CD4-positive, alpha-beta T cell treated with Interleukin-6 for 4 hours (primary cell): ENCODE data around the gene RNF11.

Experiments
- DNase-seq: peaks from one replicate; pipeline ENCODE4 v3.0.0-alpha.2; 2020; ENCODE audit warnings: mixed read lengths

RNF11 gene

GRCh38 chr1:51297401-51298321 lies 61.6 kb downstream of the RNF11 start:
- DNase-seq = no peak

GRCh38 chr1:51298322-51298705 lies 62.2 kb downstream of the RNF11 start:
- DNase-seq = no peak

DNA sequence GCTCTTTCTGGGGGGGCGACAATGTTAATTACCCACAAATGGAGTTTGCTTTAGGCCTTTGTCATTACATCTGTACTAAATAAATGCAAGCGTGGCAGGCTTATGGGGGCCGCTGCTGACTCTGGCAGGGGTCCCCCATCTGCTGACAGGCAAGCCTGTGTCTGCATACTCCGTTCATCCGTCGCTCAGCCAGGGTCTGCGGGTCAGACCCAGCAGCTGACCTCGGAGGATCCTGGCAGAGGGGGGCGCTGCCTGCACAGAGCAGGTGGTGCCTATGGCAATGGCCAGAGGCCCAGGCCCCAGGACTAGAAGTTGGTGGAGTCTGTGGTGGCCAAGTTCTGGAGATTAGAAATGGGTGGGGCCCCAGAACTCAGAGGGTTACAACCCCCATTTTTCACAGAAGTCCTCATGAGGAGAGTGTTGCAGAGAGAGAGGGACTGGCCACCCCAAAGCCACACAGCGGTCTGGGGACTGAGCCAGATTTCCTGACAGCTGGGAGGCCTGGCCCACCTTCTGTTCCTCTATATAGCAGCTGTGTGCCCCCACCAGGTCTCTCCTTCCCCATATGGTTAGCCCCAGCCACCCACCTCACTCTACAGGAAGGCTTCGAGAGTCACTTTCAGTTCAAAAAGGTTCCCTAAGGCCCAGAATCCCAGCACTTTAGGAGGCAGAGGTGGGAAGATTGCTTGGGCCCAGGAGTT lies 63.3 kb downstream of the RNF11 start:
- no peak for DNase-seq

DNA sequence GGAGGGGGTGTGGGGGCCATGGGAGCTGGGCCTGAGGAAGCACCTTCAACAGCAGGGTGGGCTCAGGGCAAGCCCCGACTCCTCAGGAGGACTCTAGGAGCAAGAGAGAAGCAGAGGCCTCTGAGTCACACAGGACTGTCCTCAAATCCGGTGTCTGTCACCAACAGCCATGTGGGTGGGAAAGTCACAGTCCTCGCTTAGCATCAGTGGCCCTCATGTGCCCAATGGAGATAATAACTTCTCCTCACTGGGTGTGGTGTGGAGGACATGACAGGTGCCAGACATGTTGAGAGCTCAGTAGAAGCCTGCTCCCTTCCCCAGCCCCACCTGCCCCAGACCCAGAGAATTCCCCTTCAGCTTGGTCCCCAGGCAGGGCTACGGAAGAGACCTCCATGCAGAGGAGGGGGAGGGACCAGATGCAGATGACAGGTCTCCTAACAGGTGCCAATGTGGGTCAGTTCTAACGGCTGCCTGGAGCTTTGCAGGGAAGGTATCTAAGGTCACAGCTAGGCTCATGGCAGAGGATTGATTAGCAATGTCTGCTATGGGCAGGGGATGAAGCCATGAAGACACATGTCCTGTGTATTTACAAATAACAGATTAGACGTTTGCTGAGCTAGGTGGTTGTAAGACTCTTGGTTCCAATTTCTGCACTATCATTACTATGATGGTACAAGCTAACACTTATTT lies 64.1 kb downstream of the RNF11 start:
- DNase-seq = no peak

DNA sequence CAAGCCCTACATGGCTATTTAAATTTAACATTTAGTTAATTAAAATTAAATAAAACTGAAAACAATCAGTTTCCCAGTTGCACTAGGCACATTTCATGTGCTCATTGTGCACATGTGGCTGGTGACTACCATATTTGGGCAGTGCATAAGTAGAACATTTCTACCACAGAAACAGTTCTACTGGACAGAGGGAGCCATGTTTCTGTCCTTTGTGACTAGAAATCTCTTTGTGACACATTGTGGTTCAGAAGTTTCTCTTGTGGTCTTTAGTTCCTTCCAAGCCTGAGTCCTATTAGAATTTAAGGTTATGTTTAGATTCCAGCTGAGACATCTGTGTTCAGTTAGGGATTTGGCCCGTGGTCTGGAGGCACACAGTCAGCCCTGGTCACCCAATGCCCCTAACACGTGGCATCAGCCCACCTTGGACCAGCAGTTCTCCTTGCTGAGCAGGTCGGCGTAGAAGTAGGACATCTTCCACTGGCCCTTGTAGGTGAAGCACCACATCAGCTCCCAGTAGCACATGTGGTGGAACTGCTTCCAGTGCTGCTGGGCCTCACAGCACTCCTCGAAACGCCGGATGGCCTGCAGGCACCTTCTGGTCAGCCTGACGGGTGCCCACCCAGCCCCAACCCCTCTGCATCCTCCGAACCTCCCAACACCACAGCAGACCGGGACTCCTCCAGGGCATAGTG lies 65.2 kb downstream of the RNF11 start:
- DNase-seq = no peak

- no peak for DNase-seq
Measured at GRCh38 chr1:51301844-51302162, 65.7 kb downstream of the RNF11 start.

DNA sequence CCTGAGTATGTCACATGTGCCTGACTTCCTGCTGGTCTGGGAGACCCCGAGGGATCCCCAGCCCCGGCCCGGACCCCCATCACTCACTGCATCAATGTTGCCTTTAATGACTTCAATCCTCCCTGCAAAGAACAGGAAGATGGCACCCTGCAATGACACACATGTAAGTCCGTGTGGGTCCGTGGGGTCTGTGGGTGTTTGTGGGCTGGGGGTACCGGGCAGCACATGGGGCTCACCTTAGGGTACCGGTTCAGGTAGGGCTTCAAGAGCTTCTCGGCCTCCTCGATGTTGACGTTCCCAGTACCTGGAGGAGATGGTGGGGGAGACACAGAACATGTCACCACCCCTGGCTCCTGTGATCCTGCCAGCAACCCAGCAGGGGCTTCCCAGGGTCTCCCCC lies 66.2 kb downstream of the RNF11 start:
- no peak for DNase-seq

- no peak for DNase-seq
Measured at GRCh38 chr1:51302746-51303145, 66.7 kb downstream of the RNF11 start.

DNA sequence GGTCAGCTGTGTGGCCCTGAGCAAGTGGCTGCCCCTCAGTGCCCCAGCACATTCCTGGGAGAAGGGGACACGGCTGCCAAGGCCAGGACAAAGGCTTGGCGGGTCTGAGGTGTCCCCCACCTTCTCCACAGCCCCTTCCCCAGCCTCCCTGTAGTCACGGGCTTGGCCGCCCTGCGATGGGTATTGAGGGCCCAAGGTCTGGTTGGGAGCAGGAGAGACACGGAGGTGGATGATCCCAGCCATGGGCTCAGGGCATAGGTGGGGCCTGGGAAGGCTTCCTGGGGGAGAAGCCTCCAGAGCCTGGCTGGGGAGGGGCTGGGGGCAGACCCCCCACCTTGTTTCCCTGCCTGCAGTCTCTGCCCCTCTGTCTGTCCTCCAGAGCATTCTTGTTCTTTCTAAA lies 67.2 kb downstream of the RNF11 start:
- no peak for DNase-seq

- DNase-seq = no peak
Measured at GRCh38 chr1:51303751-51304251, 67.7 kb downstream of the RNF11 start.

GRCh38 chr1:51304360-51304759 lies 68.3 kb downstream of the RNF11 start:
- DNase-seq = no peak

DNA sequence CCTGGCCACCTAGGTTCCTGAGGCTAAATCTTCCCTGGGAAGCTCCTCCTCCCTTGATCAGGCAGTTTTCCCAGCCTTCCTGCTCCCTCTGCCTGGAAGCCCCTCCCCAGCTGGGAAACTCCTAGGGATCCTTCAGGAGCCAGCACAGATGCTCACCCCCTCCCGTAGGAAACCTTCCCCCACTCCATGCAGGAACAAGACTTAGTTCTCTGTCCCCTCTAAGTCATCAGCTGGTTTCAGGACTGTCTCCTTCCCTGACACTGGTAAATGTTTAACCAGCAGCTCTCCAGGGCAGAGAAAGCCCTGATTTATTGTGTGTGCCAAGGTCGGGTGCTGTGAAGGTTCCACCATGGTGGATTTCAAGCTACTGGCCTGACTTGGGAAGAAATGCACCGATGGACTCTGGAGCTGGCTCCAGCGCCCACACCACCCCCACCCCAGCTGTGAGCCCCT lies 69.3 kb downstream of the RNF11 start:
- DNase-seq = no peak

DNA sequence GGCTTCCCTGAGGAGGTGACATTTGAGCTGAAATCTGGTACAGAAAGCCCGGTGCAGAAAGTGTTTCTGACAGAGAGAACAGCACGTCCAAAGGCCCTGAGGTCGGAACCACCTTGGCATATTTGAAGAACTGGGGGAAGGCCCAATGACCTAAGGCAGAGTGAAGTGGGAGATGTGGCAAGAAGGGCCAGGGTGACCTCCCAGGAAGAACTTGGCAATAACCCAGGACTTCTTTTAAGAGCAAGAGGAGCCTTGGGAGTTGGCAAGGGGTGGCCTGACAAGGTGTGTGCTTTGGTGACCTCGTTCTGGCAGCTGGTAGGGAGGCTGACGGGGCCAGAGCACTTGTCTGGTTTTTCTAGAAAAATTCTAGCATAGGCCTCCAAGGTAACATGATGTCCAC lies 70.9 kb downstream of the RNF11 start:
- DNase-seq = no peak

DNA sequence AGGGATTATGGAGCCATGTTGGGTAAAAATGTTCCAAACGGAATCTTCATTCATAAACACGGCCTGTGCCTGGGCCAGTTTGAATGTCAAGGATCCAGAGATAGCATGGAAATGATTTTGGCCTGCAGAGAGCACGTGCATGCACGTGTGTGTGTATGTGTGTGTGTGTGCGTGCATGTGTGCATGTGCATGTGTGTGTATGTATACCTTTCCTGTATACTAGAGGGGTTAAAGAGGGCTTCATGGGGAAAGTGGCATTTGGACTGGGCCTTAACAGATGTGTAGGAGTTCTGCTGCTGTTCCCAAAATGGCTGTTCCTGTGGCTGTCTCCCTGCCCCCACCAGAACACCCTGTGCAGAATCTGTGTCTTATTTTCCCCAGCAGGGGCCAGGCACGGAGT lies 72.6 kb downstream of the RNF11 start:
- DNase-seq = no peak

- no peak for DNase-seq
Measured at GRCh38 chr1:51309291-51309690, 73.2 kb downstream of the RNF11 start.

- no peak for DNase-seq
Measured at GRCh38 chr1:51310871-51311613, 75.0 kb downstream of the RNF11 start.

- no peak for DNase-seq
Measured at GRCh38 chr1:51311826-51312225, 75.8 kb downstream of the RNF11 start.

DNA sequence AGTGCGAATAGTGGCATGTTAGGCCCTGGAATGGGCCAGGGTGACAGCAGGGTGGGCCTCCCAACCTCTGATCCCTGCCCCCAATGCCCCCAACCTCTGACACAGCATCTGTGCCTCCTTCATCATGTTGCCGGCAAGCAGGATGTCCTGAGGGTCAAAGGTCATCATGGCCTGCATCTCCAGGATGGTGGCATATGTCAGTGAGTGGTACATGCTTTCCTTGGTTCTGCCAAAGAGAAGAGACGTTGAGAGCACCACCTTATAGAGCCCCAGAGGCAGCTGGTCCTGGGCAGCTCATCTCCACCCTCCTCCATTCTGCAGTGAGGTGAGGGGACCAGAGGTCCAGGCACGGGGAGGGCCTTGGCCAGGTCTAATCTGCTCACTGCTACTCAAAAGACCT lies 76.6 kb downstream of the RNF11 start:
- no peak for DNase-seq

DNA sequence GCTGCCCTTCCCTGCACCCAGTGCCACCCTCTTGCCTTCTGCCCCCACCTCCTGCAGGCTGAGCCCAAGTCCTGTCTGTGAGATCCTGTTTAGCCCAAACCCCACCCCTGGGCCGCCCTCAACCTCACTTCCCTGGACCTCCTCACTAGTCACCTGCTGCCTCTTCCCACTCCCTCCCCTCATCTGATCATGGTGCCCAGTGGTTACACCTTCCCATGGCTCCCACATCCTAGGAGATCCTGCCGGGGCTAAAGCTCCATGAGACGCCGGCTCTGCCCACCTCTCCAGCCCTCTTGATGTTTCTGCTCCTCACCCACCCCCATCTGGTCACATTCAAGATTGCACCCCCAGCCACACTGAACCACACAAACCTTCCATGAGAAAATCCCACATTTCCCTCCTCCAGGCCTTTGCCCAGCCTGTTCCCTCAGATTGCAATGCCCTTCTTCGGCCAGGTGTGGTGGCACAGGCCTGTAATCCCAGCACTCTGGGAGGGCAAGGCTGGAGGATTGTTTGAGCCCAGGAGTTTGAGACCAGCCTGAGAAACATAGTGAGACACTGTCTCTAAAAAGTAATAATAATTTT lies 77.3 kb downstream of the RNF11 start:
- DNase-seq = no peak

GRCh38 chr1:51313961-51314777 lies 78.1 kb downstream of the RNF11 start:
- no peak for DNase-seq

GRCh38 chr1:51314974-51315373 lies 78.9 kb downstream of the RNF11 start:
- DNase-seq = no peak
